Testis (tissue), 2 donors: ENCODE data around the gene HSD3B1.

Experiments used
- CTCF ChIP-seq, 3 experiments: fragments of 450-650 bp in 2 of 3; fragments of 200-600 bp in 1 of 3; sonication (generic) in 1 of 3; IDR thresholded peaks; one replicate each; pipeline ENCODE4 v1.5.1; 2016 to 2019; ENCODE audit warnings: antibody characterized with exemption in 3 of 3, mild to moderate bottlenecking in 2 of 3, moderate library complexity in 1 of 3
- POLR2A ChIP-seq: fragments of 450-650 bp; IDR thresholded peaks from one replicate; pipeline ENCODE4 v1.6.1; 2017; ENCODE audit warnings: antibody characterized with exemption, mild to moderate bottlenecking, moderate library complexity

- TF ChIP-seq CTCF (IDR thresholded peaks at IDR 0.05), result no peak
- no peak for TF ChIP-seq POLR2A
Measured at GRCh38 chr1:119480175-119480574, 26.8 kb upstream of the HSD3B1 start.
